SK-N-MC (cell line): Measurements from ENCODE around the gene CRB3.
"Not testable (repeated sequence)": the region's sequence is repeated elsewhere in the genome, so short reads cannot be mapped to it uniquely, and the experiment has no call there.

Experiments used
- DNase-seq: peaks from one replicate; pipeline ENCODE4 v3.0.0-alpha.2; 2011; ENCODE audit warnings: low read depth, low spot score
- H3K27ac ChIP-seq: fragments of 200-600 bp; sonication (generic); 2 replicates; pipeline ENCODE4 v1.5.1; 2016; ENCODE audit warnings: mixed run types
- H3K36me3 ChIP-seq: fragments of 200-600 bp; sonication (generic); 2 replicates; pipeline ENCODE4 v1.6.1; 2017; ENCODE audit warnings: antibody characterized with exemption, low read length, mixed read lengths; ENCODE audit not compliant: insufficient read depth
- H3K4me3 ChIP-seq: fragments of 200-600 bp; sonication (generic); 2 replicates; pipeline ENCODE4 v1.5.1; 2016
- H3K9ac ChIP-seq: fragments of 200-600 bp; sonication (generic); 2 replicates; pipeline ENCODE4 v1.8.0; 2017; ENCODE audit warnings: mixed run types, mixed read lengths; ENCODE audit not compliant: insufficient read length
- H3K9me3 ChIP-seq: fragments of 200-600 bp; sonication (generic); 2 replicates; pipeline ENCODE4 v1.6.1; 2017; ENCODE audit warnings: low read depth, mild to moderate bottlenecking, antibody characterized with exemption, low read length, moderate library complexity, mixed read lengths
- EZH2 ChIP-seq: fragments of 200-600 bp; sonication (generic); IDR thresholded peaks from one replicate; pipeline ENCODE4 v1.6.1; 2017; ENCODE audit warnings: antibody characterized with exemption
- FOXP2 ChIP-seq: optimal IDR thresholded peaks from 2 replicates; pipeline ENCODE3; 2011; ENCODE audit warnings: mild to moderate bottlenecking, moderate library complexity; ENCODE audit not compliant: insufficient read depth; ENCODE audit errors: extremely low read length, control extremely low read depth
- POLR2AphosphoS5 ChIP-seq: IDR thresholded peaks from 2 replicates; pipeline ENCODE4 v1.6.1; 2012; ENCODE audit warnings: mild to moderate bottlenecking, low read depth, low read length, borderline replicate concordance

CRB3 gene

DNA sequence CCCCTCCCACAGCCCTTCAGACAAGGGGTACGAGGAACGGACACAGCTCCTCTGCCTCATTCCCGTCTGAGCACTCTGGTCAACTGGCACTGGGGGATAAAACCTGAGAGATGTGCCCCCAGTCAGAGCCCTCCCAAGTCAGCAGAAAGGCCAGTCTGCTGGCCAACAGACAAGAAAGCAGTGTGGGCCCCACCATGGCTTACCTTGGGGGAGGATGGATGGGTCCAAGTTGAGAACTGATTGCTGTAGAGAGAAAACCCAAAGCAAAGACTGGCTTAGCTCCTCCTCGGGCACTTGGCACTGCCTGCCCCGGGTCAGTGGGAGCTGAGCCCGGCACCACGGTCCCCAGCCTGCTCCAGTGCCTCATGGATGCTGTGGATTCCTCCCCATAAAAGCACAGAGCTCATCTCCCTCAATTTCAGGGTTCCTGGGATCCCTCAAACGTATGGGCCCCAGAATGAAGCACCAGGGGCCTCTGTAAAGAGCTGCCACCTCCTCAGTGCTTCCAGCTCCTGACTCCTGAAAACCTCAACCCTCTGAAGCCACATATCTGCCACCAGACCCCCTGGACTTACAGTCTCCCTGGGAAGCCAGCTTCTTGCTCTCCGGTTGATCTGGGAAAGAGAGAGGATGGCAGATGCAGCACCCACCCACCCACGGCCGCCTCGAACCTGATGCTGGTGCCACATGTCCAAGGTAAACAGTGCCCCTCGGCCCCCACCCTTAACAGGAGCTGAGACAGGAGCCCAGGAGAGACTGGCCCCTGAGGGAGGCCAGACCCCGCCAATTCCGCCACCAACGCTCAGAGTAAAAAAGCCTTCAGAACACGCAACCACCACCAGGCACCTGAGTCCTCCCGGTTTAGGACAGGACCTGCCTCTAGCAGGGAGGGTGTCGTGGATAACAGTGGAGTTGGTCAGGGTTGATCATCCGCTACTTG is 42.7 kb upstream of the CRB3 start:
- TF ChIP-seq FOXP2 (no peak), EZH2 (no peak), POLR2AphosphoS5 (no peak)
- no peak overlapping the region for H3K27ac ChIP-seq
- H3K9ac ChIP-seq, result no peak overlapping the region
- no peak overlapping the region for H3K4me3 ChIP-seq
- no peak for DNase-seq
- no peaks in the 10 kb centered on the region for H3K9me3 ChIP-seq
- peaks cover 67% of the 10 kb centered on the region for H3K36me3 ChIP-seq

DNA sequence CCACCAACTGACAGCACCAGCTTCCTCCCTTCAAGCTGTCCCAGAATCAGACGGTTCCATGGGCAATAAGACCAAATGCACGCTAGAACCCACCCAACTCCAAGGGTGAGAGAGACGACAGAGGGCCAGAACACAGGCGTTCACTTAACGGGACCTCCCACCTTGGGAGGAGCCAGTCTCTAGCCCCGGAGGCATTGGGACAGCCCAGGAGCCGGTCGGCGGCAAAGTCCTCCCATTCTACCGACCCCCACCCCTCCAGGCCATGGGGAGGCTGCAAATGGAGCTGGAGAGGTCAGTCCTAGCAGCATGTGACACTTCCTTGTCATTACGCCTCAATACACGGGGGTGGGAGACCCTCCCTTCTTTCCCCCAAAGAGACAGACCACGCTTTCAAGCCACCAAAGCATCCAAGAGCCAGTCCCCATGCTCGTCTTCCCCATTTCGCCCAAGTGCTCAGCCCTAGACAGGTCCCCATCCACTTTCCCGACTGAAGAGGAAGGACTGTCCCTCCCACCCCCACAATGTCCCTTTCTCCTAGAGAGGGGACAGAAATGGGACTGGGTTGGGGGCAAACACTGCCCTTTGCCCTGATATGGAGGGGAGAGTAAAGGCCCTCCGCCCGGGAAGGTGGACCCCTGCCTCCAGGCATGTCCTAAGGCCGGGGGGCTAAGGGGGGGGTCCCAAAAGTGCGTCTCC is 40.4 kb upstream of the CRB3 start:
- peaks cover 44% of the 10 kb centered on the region for H3K36me3 ChIP-seq
- H3K9ac ChIP-seq, result peak overlapping the region; percentile 94
- peak overlapping the region; percentile 96 for H3K4me3 ChIP-seq
- no peak for TF ChIP-seq FOXP2
- no peak; the same call in 1 of the 2 replicates for TF ChIP-seq POLR2AphosphoS5
- TF ChIP-seq EZH2, result no peak
- no peak for DNase-seq
- H3K27ac ChIP-seq, result 0 out of 2 replicates have a peak overlapping the region, but pooled peaks have one; percentile 30
- no peaks in the 10 kb centered on the region for H3K9me3 ChIP-seq

DNA sequence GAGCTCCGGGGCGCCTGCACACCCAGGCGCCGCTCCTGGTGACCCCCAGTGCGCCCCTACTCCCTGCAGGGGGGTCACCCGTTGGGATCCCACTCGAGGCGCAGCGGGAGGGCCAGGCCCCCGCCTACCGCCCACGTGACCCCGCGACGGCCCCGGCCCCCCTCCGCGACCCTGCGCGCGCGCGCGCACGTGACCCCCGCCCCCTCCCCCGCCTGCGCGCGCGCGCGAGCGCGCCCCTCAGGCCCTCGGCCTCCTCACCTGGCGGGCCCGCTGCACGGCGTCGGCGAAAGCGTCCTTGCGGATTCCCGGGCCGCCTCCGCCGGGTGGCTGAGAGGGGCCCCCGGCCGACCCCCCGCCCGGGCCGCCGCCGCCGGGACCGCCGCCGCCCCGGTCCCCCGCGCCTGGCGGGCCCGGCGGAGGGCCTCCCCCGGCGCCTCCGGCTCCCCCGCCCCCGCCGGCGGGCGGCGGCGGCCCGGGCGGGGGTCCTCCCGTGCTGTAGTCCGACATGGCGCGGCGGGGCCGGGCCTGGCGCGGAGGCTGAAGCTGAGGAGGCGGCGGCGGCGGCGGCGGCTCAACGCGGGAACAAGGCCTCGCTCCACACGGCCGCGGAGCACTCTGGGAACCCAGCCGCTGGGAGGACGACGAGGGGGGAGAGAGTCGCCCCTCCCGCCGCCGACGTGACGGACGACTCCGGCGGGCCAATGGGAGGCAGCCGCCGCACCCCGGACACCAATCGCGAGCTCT is 39.7 kb upstream of the CRB3 start, which contains the start of gene KHSRP:
TSS of gene KHSRP (minus strand) at position 617 of the 744 bp plus-strand sequence. CDS start at position 507, 110 bp downstream.
- Histone ChIP-seq H3K4me3 (peak within 1 kb of the TSS; percentile 96), H3K9ac (peak within 1 kb of the TSS; percentile 94), H3K36me3 (peaks cover 37% of the 10 kb centered on the region), H3K27ac (peak within 1 kb of the TSS; percentile 86), H3K9me3 (no peaks in the 10 kb centered on the region)
- TF ChIP-seq POLR2AphosphoS5 (peak; percentile 75; the same call in 1 of the 2 replicates), FOXP2 (no peak), EZH2 (no peak)
- no peak for DNase-seq

DNA sequence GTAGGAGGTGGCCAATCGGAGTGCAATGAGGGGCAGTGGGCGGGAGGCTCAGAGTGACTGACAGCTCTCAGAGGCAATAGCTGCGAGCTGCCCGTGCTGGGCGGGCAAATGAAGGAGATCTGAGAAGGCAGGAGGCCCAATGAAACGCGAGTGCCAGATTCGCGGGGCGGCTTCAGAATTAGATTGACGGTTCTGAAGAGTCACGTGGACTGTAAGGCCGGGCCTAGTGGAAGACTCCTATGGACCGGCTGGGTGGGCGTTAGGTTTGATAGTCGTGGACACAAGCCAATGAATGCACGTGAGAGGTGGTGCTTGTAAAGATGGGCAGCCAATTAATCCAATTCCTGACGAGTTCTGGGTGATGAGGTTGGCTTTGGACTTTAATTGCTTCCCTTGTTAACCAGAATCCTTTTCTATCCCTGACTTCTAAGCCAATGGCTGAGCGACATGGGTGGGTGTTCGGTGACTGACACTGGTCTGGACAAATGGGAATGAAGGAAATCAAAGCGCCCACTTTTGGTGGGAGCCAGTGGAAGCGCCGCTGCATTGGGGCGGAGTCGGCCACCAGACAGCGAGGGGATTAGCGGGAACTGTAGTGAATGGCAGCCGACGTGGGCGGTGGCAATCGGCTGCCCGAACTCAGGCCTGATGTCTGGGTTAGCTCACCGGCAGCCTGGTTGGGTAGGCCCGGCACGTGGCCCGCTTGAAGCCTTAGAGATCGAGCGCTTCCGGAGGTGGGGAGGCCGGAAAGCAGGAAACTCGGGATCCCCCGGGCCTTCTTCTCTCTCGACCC is 38.9 kb upstream of the CRB3 start:
- H3K4me3 ChIP-seq, result no peak overlapping the region; the same call in 1 of the 2 replicates
- peak overlapping the region; percentile 10 for H3K9ac ChIP-seq
- DNase-seq, result peak; percentile 100
- peak overlapping the region; percentile 86 for H3K27ac ChIP-seq
- H3K9me3 ChIP-seq, result no peaks in the 10 kb centered on the region
- no peak for TF ChIP-seq FOXP2
- no peak for TF ChIP-seq EZH2
- TF ChIP-seq POLR2AphosphoS5, result peak; percentile 58; the same call in 1 of the 2 replicates
- peaks cover 29% of the 10 kb centered on the region for H3K36me3 ChIP-seq

DNA sequence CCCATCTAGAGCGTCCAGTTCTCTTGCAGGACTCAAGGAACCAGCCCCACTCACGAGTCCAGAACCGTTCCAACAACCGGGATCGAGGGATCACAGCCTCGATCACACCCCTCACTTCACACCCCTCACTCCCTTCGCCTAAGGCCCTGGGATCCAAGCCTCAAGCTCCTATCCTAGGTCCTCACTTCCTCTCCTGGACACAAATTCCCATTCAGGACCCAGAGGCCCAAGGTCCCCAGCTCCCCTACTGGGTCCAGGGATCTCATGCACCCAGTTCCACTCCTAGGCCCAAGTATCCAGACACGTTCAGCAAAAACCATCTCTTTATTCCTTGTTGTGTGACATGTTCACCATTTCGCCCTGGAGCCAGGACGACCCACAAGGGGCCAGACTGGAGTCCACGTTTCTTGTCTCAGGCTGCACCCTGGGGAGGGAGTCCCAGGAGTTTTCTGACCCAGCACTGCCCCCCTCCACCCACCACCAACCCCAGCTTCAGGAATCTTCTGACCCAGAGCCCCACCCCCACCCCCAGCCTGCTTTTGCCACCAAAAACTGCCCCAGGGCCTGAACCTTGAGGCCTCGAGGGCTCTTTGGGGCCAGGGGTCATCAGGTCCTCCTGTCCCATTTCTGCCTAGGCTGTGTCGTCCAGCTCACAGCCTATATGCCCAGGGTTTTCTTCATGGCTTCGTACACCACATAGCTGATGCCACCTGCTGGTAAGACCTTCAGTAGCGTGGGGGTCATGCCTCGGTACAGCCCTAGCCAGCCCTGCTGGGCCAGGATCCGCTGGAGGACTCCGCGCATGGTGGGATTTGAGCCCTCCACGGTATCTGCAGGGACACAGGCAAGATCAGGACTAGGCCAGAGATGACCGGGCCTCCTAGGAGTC is 38.1 kb upstream of the CRB3 start:
- peak overlapping the region; percentile 86 for H3K27ac ChIP-seq
- H3K4me3 ChIP-seq, result no peak overlapping the region
- TF ChIP-seq POLR2AphosphoS5, result no peak
- TF ChIP-seq EZH2, result no peak
- TF ChIP-seq FOXP2, result no peak
- peak overlapping the region; percentile 10 for H3K9ac ChIP-seq
- no peak for DNase-seq
- H3K9me3 ChIP-seq, result no peaks in the 10 kb centered on the region
- peaks cover 21% of the 10 kb centered on the region for H3K36me3 ChIP-seq

DNA sequence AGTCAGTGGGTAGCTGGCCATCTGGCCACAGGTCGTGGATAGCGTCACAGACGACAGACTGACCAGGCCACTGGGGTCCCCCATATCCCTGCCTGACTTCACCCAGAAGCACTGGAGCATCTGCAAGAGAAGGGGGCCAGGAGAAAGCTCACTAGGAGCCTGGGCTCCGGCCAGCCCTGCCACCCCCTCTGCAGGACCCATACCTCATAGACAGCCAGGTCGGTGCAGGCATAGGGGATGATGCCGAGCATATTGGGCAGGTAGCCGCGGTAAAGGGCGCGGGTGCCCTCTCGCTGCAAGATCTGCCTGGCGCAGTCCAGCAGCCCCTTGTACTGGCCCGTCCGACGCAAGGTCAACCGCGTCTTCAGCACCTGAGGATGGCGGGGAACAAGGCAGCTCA is 36.9 kb upstream of the CRB3 start:
- no peak overlapping the region for H3K9ac ChIP-seq

DNA sequence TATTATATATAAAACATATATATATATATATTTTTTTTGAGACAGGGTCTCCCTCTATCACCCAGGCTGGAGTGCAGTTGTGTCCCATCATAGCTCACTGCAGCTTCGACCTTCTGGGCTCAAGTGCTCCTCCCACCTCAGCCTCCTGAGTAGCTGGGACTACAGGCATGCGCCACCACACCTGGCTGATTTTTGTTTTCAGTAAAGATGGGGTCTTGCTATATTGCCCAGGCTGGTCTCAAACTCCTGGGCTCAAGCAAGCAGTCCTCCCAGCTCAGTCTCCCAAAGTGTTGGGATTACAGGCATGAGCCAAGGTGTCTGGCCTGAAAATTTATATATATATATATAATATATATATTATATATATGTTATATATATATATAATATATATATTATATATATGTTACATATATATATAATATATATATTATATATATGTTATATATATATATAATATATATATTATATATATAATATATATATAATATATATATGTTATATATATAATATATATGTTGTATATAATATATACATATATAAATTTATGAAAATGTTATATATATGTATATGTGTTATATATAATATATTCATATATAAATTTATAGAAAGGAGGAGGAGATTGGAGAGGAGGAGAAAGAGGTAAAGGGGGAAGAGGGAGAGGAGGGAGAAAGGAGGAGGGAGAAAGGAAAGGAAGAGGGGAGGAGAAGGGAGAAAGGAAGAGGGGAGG is 35.2 kb upstream of the CRB3 start:
- H3K9me3 ChIP-seq, H3K27ac ChIP-seq, H3K36me3 ChIP-seq, H3K9ac ChIP-seq, H3K4me3 ChIP-seq, DNase-seq: not testable (repeated sequence)

More for the DNA sequence above, 36.9 kb upstream of the CRB3 start:
- Histone ChIP-seq H3K36me3 (peaks cover 9% of the 10 kb centered on the region), H3K4me3 (no peak overlapping the region), H3K27ac (no peak overlapping the region), H3K9me3 (no peaks in the 10 kb centered on the region)
- DNase-seq, result no peak
- TF ChIP-seq EZH2, result no peak
